GM18873 (cell line): ENCODE data around the gene ZNF649.
A peak's percentile ranks its signal among the peaks of the same experiment; 100 is the strongest.
"Not testable (repeated sequence)": the region's sequence is repeated elsewhere in the genome, so short reads cannot be mapped to it uniquely, and the experiment has no call there.

Source experiments
- ATAC-seq: cut with Tn5 transposase; IDR thresholded peaks from one replicate; pipeline ENCODE4 v1.9.1; 2021; ENCODE audit warnings: mild to moderate bottlenecking, moderate library complexity, moderate number of reproducible peaks; ENCODE audit not compliant: unreplicated experiment, low FRiP score

Gene ZNF649

GRCh38 chr19:51904331-51905165 lies at the start of gene ZNF649:
Gene ZNF649, minus strand, starts transcription at chr19:51905017. Its CDS starts 4,910 bp downstream, at chr19:51900107.
- peak; percentile 66 for ATAC-seq

- ATAC-seq, result no peak
Observed at GRCh38 chr19:51948975-51949374, 44.2 kb upstream of the ZNF649 start.

- ATAC-seq, result no peak
Observed at GRCh38 chr19:51946602-51947001, 41.8 kb upstream of the ZNF649 start.

- ATAC-seq, result no peak
Observed at GRCh38 chr19:51944798-51945552, 40.2 kb upstream of the ZNF649 start.

- no peak for ATAC-seq
Observed at GRCh38 chr19:51938936-51939335, 34.1 kb upstream of the ZNF649 start.

- no peak for ATAC-seq
Observed at GRCh38 chr19:51931921-51932320, 27.1 kb upstream of the ZNF649 start.

GRCh38 chr19:51927859-51928258 lies 23.0 kb upstream of the ZNF649 start:
- no peak for ATAC-seq

- peak; percentile 59 for ATAC-seq
Observed at GRCh38 chr19:51926784-51927741, 22.2 kb upstream of the ZNF649 start, which contains the start of gene ZNF613. Gene ZNF613, plus strand, starts transcription at chr19:51927472. Its CDS starts 8,749 bp downstream, at chr19:51936221.

- ATAC-seq, result no peak
Observed at GRCh38 chr19:51926426-51926783, 21.6 kb upstream of the ZNF649 start.

GRCh38 chr19:51921949-51922348 lies 17.1 kb upstream of the ZNF649 start:
- ATAC-seq, result no peak

- no peak for ATAC-seq
Observed at GRCh38 chr19:51919606-51920005, 14.8 kb upstream of the ZNF649 start.

- no peak for ATAC-seq
Observed at GRCh38 chr19:51916167-51916566, 11.3 kb upstream of the ZNF649 start.

- no peak for ATAC-seq
Observed at GRCh38 chr19:51915324-51915867, 10.6 kb upstream of the ZNF649 start.

GRCh38 chr19:51907981-51908380 lies 3.2 kb upstream of the ZNF649 start:
- not testable (repeated sequence) for ATAC-seq

GRCh38 chr19:51906108-51906507 lies 1.3 kb upstream of the ZNF649 start:
- ATAC-seq, result not testable (repeated sequence)

- ATAC-seq, result not testable (repeated sequence)
Observed at GRCh38 chr19:51905639-51906038, 822 bp upstream of the ZNF649 start.

GRCh38 chr19:51905206-51905605 lies 389 bp upstream of the ZNF649 start:
- ATAC-seq, result no peak

GRCh38 chr19:51903192-51903591 lies 1.6 kb downstream of the ZNF649 start:
- no peak for ATAC-seq

- no peak for ATAC-seq
Observed at GRCh38 chr19:51901860-51902259, 3.0 kb downstream of the ZNF649 start.

- ATAC-seq, result no peak
Observed at GRCh38 chr19:51891193-51891747, 13.5 kb downstream of the ZNF649 start.
